ENCODE data around the gene ALDH4A1. TPM values are rescaled to one million over a fixed set of nuclear protein-coding genes. Genes with fewer than 3 reads are reported as not detected.

The ALDH4A1 gene
- total RNA-seq, 1 donor from 2014 or later: 13.8 TPM

DNA sequence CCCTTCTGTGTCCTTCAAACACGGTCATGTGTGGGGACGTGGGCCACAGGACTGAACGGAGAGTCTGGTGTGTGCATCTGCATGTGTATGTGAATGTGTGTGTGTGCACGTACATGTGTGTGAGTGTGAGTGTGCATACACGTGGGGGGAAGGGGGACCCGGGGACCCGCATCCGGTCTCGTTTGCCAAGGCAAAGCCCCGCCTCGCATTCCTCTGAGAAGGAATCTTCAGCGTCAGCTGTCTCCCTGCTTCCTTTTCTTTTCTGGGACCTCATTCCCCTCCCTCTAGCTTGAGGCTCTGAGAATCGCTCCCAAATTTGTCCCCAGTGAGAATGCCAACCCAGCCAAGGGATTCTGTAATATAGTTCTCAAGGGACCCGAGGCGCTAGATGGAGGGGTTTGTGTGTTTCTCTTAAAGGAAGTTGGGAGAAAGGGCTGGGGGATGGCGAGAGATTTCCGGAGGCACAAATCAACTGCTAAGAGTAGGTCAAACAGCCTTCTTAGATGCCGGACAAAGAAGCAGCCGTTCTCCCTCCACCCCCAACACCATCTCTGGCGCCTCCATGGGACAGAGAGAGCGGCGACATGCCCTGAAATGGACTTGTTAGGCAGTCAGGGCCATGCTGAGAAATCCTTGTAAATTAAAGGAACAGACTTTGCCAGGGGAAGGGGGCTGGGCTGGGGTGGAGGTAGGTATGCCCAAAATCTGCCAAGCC, 47.5 kb upstream of the ALDH4A1 start:
- no peaks in the 10 kb centered on the region for H3K9me3 ChIP-seq (ENCODE audit: insufficient read depth, low read depth, low read length)
- peak; percentile 58 for DNase-seq (ENCODE audit: low read depth)
- H3K4me3 ChIP-seq (ENCODE audit: insufficient read depth, low read depth, low read length): peak overlapping the region; percentile 35
- peaks cover 99% of the 10 kb centered on the region for H3K79me2 ChIP-seq (ENCODE audit: insufficient read depth, low read length)
- H3K27me3 ChIP-seq (ENCODE audit: insufficient read depth, low read length): no peaks in the 10 kb centered on the region
- Mint-ChIP-seq H3K9me3 (ENCODE audit: unreplicated experiment) (no peaks in the 10 kb centered on the region), H3K36me3 (ENCODE audit: low read depth, unreplicated experiment) (peaks cover 2% of the 10 kb centered on the region), H3K4me3 (ENCODE audit: unreplicated experiment) (peak overlapping the region; percentile 60), H3K27me3 (ENCODE audit: low read depth, unreplicated experiment) (no peaks in the 10 kb centered on the region), H3K27ac (ENCODE audit: unreplicated experiment) (peak overlapping the region; percentile 96), H3K4me1 (ENCODE audit: low read depth, unreplicated experiment) (peaks cover 72% of the 10 kb centered on the region)
- peak overlapping the region; percentile 29 for H2AFZ ChIP-seq (ENCODE audit: low read depth, low read length)
- TF ChIP-seq, protein P1, sequence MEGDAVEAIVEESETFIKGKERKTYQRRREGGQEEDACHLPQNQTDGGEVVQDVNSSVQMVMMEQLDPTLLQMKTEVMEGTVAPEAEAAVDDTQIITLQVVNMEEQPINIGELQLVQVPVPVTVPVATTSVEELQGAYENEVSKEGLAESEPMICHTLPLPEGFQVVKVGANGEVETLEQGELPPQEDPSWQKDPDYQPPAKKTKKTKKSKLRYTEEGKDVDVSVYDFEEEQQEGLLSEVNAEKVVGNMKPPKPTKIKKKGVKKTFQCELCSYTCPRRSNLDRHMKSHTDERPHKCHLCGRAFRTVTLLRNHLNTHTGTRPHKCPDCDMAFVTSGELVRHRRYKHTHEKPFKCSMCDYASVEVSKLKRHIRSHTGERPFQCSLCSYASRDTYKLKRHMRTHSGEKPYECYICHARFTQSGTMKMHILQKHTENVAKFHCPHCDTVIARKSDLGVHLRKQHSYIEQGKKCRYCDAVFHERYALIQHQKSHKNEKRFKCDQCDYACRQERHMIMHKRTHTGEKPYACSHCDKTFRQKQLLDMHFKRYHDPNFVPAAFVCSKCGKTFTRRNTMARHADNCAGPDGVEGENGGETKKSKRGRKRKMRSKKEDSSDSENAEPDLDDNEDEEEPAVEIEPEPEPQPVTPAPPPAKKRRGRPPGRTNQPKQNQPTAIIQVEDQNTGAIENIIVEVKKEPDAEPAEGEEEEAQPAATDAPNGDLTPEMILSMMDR (IDR thresholded peaks at IDR 0.05; ENCODE audit: insufficient read depth, low read depth, low read length): no peak
- TF ChIP-seq EZH2 (IDR thresholded peaks at IDR 0.05; ENCODE audit: insufficient read depth, low read length): no peak
- FAIRE-seq: no peak
- H3K4me1 ChIP-seq (ENCODE audit: insufficient read depth, low read length): peaks cover 89% of the 10 kb centered on the region
- peak overlapping the region; percentile 77 for H3K9ac ChIP-seq (ENCODE audit: low read length)
- H4K20me1 ChIP-seq (ENCODE audit: insufficient read depth, low read length): peaks cover 69% of the 10 kb centered on the region
- peak overlapping the region; percentile 93 for H3K4me2 ChIP-seq (ENCODE audit: low read length)
- H3K27ac ChIP-seq (ENCODE audit: low read depth, low read length): peak overlapping the region; percentile 86
- H3K36me3 ChIP-seq (ENCODE audit: insufficient read depth, low read length): no peaks in the 10 kb centered on the region

GRCh38 chr1:18948913-18949685, 46.7 kb upstream of the ALDH4A1 start:
- no peaks in the 10 kb centered on the region for H3K36me3 ChIP-seq (ENCODE audit: insufficient read depth, low read length)
- H3K9me3 ChIP-seq (ENCODE audit: insufficient read depth, low read depth, low read length): no peaks in the 10 kb centered on the region
- H4K20me1 ChIP-seq (ENCODE audit: insufficient read depth, low read length): peaks cover 69% of the 10 kb centered on the region
- no peaks in the 10 kb centered on the region for H3K27me3 Mint-ChIP-seq (ENCODE audit: low read depth, unreplicated experiment)
- H2AFZ ChIP-seq (ENCODE audit: low read depth, low read length): peak overlapping the region; percentile 29
- peaks cover 2% of the 10 kb centered on the region for H3K36me3 Mint-ChIP-seq (ENCODE audit: low read depth, unreplicated experiment)
- no peak for FAIRE-seq
- H3K9ac ChIP-seq (ENCODE audit: low read length): peak overlapping the region; percentile 77
- H3K4me3 Mint-ChIP-seq (ENCODE audit: unreplicated experiment): peak overlapping the region; percentile 60
- no peaks in the 10 kb centered on the region for H3K9me3 Mint-ChIP-seq (ENCODE audit: unreplicated experiment)
- peaks cover 99% of the 10 kb centered on the region for H3K79me2 ChIP-seq (ENCODE audit: insufficient read depth, low read length)
- H3K4me2 ChIP-seq (ENCODE audit: low read length): peak overlapping the region; percentile 93
- no peaks in the 10 kb centered on the region for H3K27me3 ChIP-seq (ENCODE audit: insufficient read depth, low read length)
- peak; percentile 86 for DNase-seq (ENCODE audit: low read depth)
- H3K27ac ChIP-seq (ENCODE audit: low read depth, low read length): peak overlapping the region; percentile 86
- H3K4me1 Mint-ChIP-seq (ENCODE audit: low read depth, unreplicated experiment): peaks cover 76% of the 10 kb centered on the region
- H3K4me1 ChIP-seq (ENCODE audit: insufficient read depth, low read length): peaks cover 86% of the 10 kb centered on the region
- H3K27ac Mint-ChIP-seq (ENCODE audit: unreplicated experiment): peak overlapping the region; percentile 96
- no peak for TF ChIP-seq EZH2 (IDR thresholded peaks at IDR 0.05; ENCODE audit: insufficient read depth, low read length)
- TF ChIP-seq, protein P1 (IDR thresholded peaks at IDR 0.05; ENCODE audit: insufficient read depth, low read depth, low read length): no peak
- peak overlapping the region; percentile 35 for H3K4me3 ChIP-seq (ENCODE audit: insufficient read depth, low read depth, low read length)

All from astrocyte (in vitro differentiated cells and primary cell).